Endothelial cell of umbilical vein (primary cell): Measurements from ENCODE around the gene CDK17. TPM values are rescaled to one million over a fixed set of nuclear protein-coding genes. Genes with fewer than 3 reads are reported as not detected.

Source experiments
- BruUV-seq: library from RNA; stranded (reverse); fragments of 400-500 nt; replicated peaks from 2 replicates; lab custom pipeline; 2021; lab: Mats Ljungman, UMichigan
- CTCF ChIA-PET: fragments of 300-600, 350-600 bp; sonication (Branson Sonifier 250); formaldehyde crosslinking; loops from one replicate; lab custom pipeline; 2021; ENCODE audit warnings: antibody characterized with exemption, inconsistent platforms; lab: Charles Lee
- POLR2A ChIA-PET: fragments of 300-600, 350-600 bp; sonication (Branson Sonifier 250); formaldehyde crosslinking; loops from one replicate; lab custom pipeline; 2021; ENCODE audit warnings: antibody characterized with exemption, inconsistent platforms; lab: Charles Lee
- DNase-seq: peaks from one replicate; pipeline ENCODE4 v3.0.0-alpha.2; 2011; ENCODE audit warnings: low read depth, low spot score
- FAIRE-seq: peaks from 2 replicates; lab custom pipeline; 2011; peaks lifted over from hg19 to GRCh38; lab: Jason Lieb, UNC
- H2AFZ ChIP-seq: 2 replicates; pipeline ENCODE4 v1.6.0; 2012; ENCODE audit warnings: low read depth, low read length, control low read depth, inconsistent platforms
- H3K27ac ChIP-seq: 2 replicates; pipeline ENCODE4 v1.5.1; 2011; ENCODE audit warnings: low read depth, mild to moderate bottlenecking, control low read depth, low read length, moderate library complexity; ENCODE audit not compliant: insufficient read depth
- H3K27me3 ChIP-seq, 2 experiments: 2 replicates each; pipeline versions ENCODE4 v1.6.0 to v1.6.1; 2011; ENCODE audit warnings: low read length in 2 of 2, mixed read lengths in 1 of 2; ENCODE audit not compliant: control insufficient read depth in 2 of 2, insufficient read depth in 2 of 2
- H3K36me3 ChIP-seq, 2 experiments: 2 replicates in 1 of 2; 3 replicates in 1 of 2; pipeline ENCODE4 v1.5.1; 2011; ENCODE audit warnings: low read length in 2 of 2, mild to moderate bottlenecking in 1 of 2, moderate library complexity in 1 of 2; ENCODE audit not compliant: control insufficient read depth in 2 of 2, insufficient read depth in 2 of 2; ENCODE audit errors: extremely low read depth in 1 of 2
- H3K4me1 ChIP-seq: 3 replicates; pipeline ENCODE4 v1.5.1; 2011; ENCODE audit warnings: mild to moderate bottlenecking, low read length; ENCODE audit not compliant: control insufficient read depth, insufficient read depth; ENCODE audit errors: extremely low read depth
- H3K4me2 ChIP-seq: 2 replicates; pipeline ENCODE4 v1.6.1; 2011; ENCODE audit warnings: low read length, control low read depth, mixed read lengths; ENCODE audit not compliant: insufficient read depth
- H3K4me3 ChIP-seq, 3 experiments: fragments of 200-600 bp in 1 of 3; sonication (generic), shearing (Covaris generic) in 1 of 3; replicated peaks in 1 of 3; 2 replicates each; pipeline ENCODE4 v1.5.1; 2011 to 2016; ENCODE audit warnings: control low read depth in 3 of 3, low read length in 3 of 3, mild to moderate bottlenecking in 2 of 3, inconsistent platforms in 1 of 3, low read depth in 1 of 3, moderate library complexity in 1 of 3; ENCODE audit not compliant: insufficient read depth in 1 of 3
- H3K79me2 ChIP-seq: 2 replicates; pipeline ENCODE4 v1.6.0; 2012; ENCODE audit warnings: low read length, inconsistent platforms; ENCODE audit not compliant: control insufficient read depth, insufficient read depth
- H3K9ac ChIP-seq: replicated peaks from 2 replicates; pipeline ENCODE3; 2011; ENCODE audit warnings: low read length, control low read depth; ENCODE audit not compliant: insufficient read depth; ENCODE audit errors: extremely low read depth
- H3K9me1 ChIP-seq: replicated peaks from 3 replicates; pipeline ENCODE4 v1.6.0; 2011; ENCODE audit warnings: mild to moderate bottlenecking, low read length; ENCODE audit not compliant: control insufficient read depth, insufficient read depth; ENCODE audit errors: extremely low read depth
- H3K9me3 ChIP-seq: replicated peaks from 2 replicates; pipeline ENCODE4 v1.5.1; 2012; ENCODE audit warnings: low read length, inconsistent platforms; ENCODE audit not compliant: control insufficient read depth, insufficient read depth
- H4K20me1 ChIP-seq: replicated peaks from 2 replicates; pipeline ENCODE3; 2011; ENCODE audit warnings: mild to moderate bottlenecking, low read length; ENCODE audit not compliant: control insufficient read depth, insufficient read depth; ENCODE audit errors: extremely low read depth
- EZH2 ChIP-seq: IDR thresholded peaks from 2 replicates; pipeline ENCODE4 v1.6.1; 2012; ENCODE audit warnings: borderline replicate concordance, low read depth, mild to moderate bottlenecking, moderate library complexity, low read length, inconsistent platforms; ENCODE audit not compliant: severe bottlenecking
- FOS ChIP-seq: IDR thresholded peaks from 2 replicates; pipeline ENCODE4 v1.6.1; 2011; ENCODE audit warnings: mild to moderate bottlenecking, low read length, moderate library complexity, borderline replicate concordance; ENCODE audit not compliant: insufficient read depth
- GATA2 ChIP-seq: IDR thresholded peaks from 2 replicates; pipeline ENCODE4 v1.7.0; 2011; ENCODE audit warnings: low read depth, mild to moderate bottlenecking, moderate library complexity, mixed read lengths, low read length; ENCODE audit not compliant: insufficient read length, insufficient read depth
- JUN ChIP-seq: IDR thresholded peaks from 2 replicates; pipeline ENCODE4 v1.6.1; 2011; ENCODE audit warnings: borderline replicate concordance, low read depth; ENCODE audit not compliant: insufficient read length, insufficient read depth
- MYC ChIP-seq: IDR thresholded peaks from one replicate; pipeline ENCODE4 v1.6.1; 2011; ENCODE audit warnings: mild to moderate bottlenecking, low read depth, low read length
- POLR2A ChIP-seq: IDR thresholded peaks from 2 replicates; pipeline ENCODE4 v1.6.1; 2012; ENCODE audit warnings: low read depth, mild to moderate bottlenecking, control low read depth, low read length
- POLR2AphosphoS5 ChIP-seq: IDR thresholded peaks from 2 replicates; pipeline ENCODE4 v1.6.1; 2012; ENCODE audit warnings: low read depth, mild to moderate bottlenecking, control low read depth, low read length, moderate library complexity; ENCODE audit not compliant: insufficient read depth
- dilution Hi-C: fragments of 300-500 bp; cut with MboI; formaldehyde crosslinking; loops from one replicate; pipeline ENCODE4 v1.15.0; 2019; ENCODE audit warnings: low sequenced_read_pairs; ENCODE audit not compliant: extremely low pct_ligation_motif_present
- intact Hi-C: fragments of 100-400 bp; cut with micrococcal nuclease; formaldehyde crosslinking; loops from one replicate; pipeline ENCODE4 v1.10.0; 2022
- polyA plus RNA-seq, 4 experiments: library from polyadenylated mRNA; depleted of rRNA in 3 of 4; stranded (reverse) in 3 of 4; unstranded in 1 of 4; fragments of >200 nt; gene quantifications; 2 replicates each; pipeline versions ENCODE4 v1.2.1 to v1.2.3, GENCODE V29; 2011 to 2012; ENCODE audit warnings: missing spikeins in 1 of 4
- total RNA-seq: library from RNA; stranded (reverse); gene quantifications from 2 replicates; pipeline ENCODE4 v1.2.3, GENCODE V29; 2021
- TF ChIP-seq, protein P1 (sequence below): IDR thresholded peaks from 2 replicates; pipeline ENCODE4 v1.6.1; 2011; ENCODE audit not compliant: insufficient read depth, insufficient read length
- TF ChIP-seq, protein P2 (sequence below), 2 donors: IDR thresholded peaks; 1 replicate in 1 of 2; 2 replicates in 1 of 2; pipeline ENCODE4 v1.5.1; 2011; ENCODE audit warnings: low read length in 2 of 2, mild to moderate bottlenecking in 2 of 2, moderate library complexity in 2 of 2, control low read depth in 1 of 2, inconsistent platforms in 1 of 2, low read depth in 1 of 2; ENCODE audit not compliant: insufficient read depth in 1 of 2; ENCODE audit errors: extremely low read depth in 1 of 2

The CDK17 gene
- total and polyA plus RNA-seq, 2 donors (not counting 3 experiments of a cell fraction or from before 2014, with no cell fraction given): 61.1 to 176 TPM

DNA sequence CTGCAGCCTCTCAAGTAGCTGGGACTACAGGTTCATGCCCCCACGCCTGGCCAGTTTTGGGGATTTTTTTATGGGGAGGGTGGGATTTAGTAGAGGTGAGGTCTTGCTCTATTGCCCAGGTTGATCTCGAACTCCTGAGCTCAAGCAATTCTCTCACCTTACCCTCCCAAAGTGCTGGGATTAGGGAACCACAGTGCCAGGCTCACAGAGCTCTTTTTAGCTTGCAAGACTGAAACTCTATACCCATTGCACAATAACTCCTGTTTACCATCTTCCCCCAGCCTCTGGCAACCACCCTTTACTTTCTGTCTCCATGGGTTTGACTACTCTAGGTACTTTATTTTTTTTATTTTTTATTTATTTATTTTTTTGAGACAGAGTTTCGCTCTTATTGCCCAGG is 25.7 kb upstream of the CDK17 start:
- H3K4me3 ChIP-seq: no peak overlapping the region
- FAIRE-seq: no peak
- H3K4me1 ChIP-seq: peaks cover 68% of the 10 kb centered on the region
- peak overlapping the region; percentile 9 for H3K4me2 ChIP-seq
- no peak for DNase-seq
- H3K36me3 ChIP-seq: no peaks in the 10 kb centered on the region
- BruUV-seq: no TSS peak
- H3K79me2 ChIP-seq: peaks cover 10% of the 10 kb centered on the region
- H2AFZ ChIP-seq: no peak overlapping the region
- H3K27ac ChIP-seq: peak overlapping the region; percentile 99
- intact Hi-C loops (no loop called here), dilution Hi-C loops (no loop called here)
- H3K9me1 ChIP-seq: no peaks in the 10 kb centered on the region
- H4K20me1 ChIP-seq: no peaks in the 10 kb centered on the region
- POLR2A ChIA-PET: interaction anchor here (1.9 to 2.9 kb wide), 3 partner anchors 11 to 20 kb away, joined by 12 to 55 read pairs (median 25); no protein-coding TSS in a partner anchor
- TF ChIP-seq FOS: no peak
- TF ChIP-seq GATA2: no peak
- TF ChIP-seq, protein P1, sequence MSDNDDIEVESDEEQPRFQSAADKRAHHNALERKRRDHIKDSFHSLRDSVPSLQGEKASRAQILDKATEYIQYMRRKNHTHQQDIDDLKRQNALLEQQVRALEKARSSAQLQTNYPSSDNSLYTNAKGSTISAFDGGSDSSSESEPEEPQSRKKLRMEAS: no peak
- no peak for TF ChIP-seq MYC
- no peak for TF ChIP-seq EZH2
- no peak for TF ChIP-seq JUN
- no peak for TF ChIP-seq POLR2A
- no peak for TF ChIP-seq POLR2AphosphoS5
- TF ChIP-seq, protein P2, sequence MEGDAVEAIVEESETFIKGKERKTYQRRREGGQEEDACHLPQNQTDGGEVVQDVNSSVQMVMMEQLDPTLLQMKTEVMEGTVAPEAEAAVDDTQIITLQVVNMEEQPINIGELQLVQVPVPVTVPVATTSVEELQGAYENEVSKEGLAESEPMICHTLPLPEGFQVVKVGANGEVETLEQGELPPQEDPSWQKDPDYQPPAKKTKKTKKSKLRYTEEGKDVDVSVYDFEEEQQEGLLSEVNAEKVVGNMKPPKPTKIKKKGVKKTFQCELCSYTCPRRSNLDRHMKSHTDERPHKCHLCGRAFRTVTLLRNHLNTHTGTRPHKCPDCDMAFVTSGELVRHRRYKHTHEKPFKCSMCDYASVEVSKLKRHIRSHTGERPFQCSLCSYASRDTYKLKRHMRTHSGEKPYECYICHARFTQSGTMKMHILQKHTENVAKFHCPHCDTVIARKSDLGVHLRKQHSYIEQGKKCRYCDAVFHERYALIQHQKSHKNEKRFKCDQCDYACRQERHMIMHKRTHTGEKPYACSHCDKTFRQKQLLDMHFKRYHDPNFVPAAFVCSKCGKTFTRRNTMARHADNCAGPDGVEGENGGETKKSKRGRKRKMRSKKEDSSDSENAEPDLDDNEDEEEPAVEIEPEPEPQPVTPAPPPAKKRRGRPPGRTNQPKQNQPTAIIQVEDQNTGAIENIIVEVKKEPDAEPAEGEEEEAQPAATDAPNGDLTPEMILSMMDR (IDR thresholded peaks at IDR 0.05; ENCODE audit: extremely low read depth in 1 of 2, insufficient read depth in 1 of 2, low read depth in 1 of 2, low read length in 2 of 2): no peak
- no peaks in the 10 kb centered on the region for H3K9me3 ChIP-seq
- no peaks in the 10 kb centered on the region for H3K27me3 ChIP-seq
- CTCF ChIA-PET: interaction anchor here (2.9 kb wide), 1 partner anchor 26 kb away, joined by 20 read pairs; the partner anchor contains the start of gene CDK17
- peak overlapping the region; percentile 49 for H3K9ac ChIP-seq
